WTC11 (cell line): ENCODE measurements around the gene ZIC5.

Experiments
- ATF3 ChIP-seq: sonication (generic); formaldehyde crosslinking; conservative IDR thresholded peaks from 2 replicates; pipeline ENCODE4 v1.8.1; 2022; ENCODE audit warnings: mild to moderate bottlenecking, missing genetic modification reagents
- USF2 ChIP-seq: sonication (generic); formaldehyde crosslinking; IDR thresholded peaks from 2 replicates; pipeline ENCODE4 v1.8.1; 2023; ENCODE audit warnings: mild to moderate bottlenecking, missing genetic modification reagents, moderate library complexity
- TF ChIP-seq, protein P1 (sequence below): sonication (generic); formaldehyde crosslinking; IDR thresholded peaks from 2 replicates; pipeline ENCODE4 v1.8.0; 2022; ENCODE audit warnings: mild to moderate bottlenecking, missing genetic modification reagents
- TF ChIP-seq, protein P2 (sequence below): fragments of 200-600 bp; IDR thresholded peaks from 2 replicates; pipeline ENCODE4 v1.8.0; 2022; ENCODE audit warnings: antibody characterized with exemption

GRCh38 chr13:99983499-99984401, 12.2 kb upstream of the ZIC5 start:
- TF ChIP-seq, protein P1, sequence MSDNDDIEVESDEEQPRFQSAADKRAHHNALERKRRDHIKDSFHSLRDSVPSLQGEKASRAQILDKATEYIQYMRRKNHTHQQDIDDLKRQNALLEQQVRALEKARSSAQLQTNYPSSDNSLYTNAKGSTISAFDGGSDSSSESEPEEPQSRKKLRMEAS = no peak
- TF ChIP-seq, protein P2, sequence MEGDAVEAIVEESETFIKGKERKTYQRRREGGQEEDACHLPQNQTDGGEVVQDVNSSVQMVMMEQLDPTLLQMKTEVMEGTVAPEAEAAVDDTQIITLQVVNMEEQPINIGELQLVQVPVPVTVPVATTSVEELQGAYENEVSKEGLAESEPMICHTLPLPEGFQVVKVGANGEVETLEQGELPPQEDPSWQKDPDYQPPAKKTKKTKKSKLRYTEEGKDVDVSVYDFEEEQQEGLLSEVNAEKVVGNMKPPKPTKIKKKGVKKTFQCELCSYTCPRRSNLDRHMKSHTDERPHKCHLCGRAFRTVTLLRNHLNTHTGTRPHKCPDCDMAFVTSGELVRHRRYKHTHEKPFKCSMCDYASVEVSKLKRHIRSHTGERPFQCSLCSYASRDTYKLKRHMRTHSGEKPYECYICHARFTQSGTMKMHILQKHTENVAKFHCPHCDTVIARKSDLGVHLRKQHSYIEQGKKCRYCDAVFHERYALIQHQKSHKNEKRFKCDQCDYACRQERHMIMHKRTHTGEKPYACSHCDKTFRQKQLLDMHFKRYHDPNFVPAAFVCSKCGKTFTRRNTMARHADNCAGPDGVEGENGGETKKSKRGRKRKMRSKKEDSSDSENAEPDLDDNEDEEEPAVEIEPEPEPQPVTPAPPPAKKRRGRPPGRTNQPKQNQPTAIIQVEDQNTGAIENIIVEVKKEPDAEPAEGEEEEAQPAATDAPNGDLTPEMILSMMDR = no peak
- TF ChIP-seq ATF3 (CRISPR knock-in tag) (no peak), USF2 (CRISPR knock-in tag) (no peak)
